H1 (cell line): Measurements from ENCODE around the gene DNAJB5. TPM values are rescaled to one million over a fixed set of nuclear protein-coding genes. Genes with fewer than 3 reads are reported as not detected.

Experiments
- CTCF ChIA-PET: fragments of 300-600 bp; sonication (Branson Sonifier 250); formaldehyde crosslinking; loops from one replicate; lab custom pipeline; 2021; ENCODE audit not compliant: partially characterized antibody; lab: Charles Lee
- POLR2A ChIA-PET: fragments of 300-600 bp; sonication (Branson Sonifier 250); formaldehyde crosslinking; loops from one replicate; lab custom pipeline; 2021; ENCODE audit warnings: inconsistent platforms; ENCODE audit not compliant: partially characterized antibody; lab: Charles Lee
- DNase-seq, 2 experiments: peaks; one replicate each; pipeline versions ENCODE4 v3.0.0 to v3.0.0-alpha.2; 2010 to 2022; ENCODE audit warnings: low spot score in 2 of 2, low read depth in 1 of 2, mixed read lengths in 1 of 2
- FAIRE-seq: peaks from 2 replicates; lab custom pipeline; 2011; peaks lifted over from hg19 to GRCh38; lab: Jason Lieb, UNC
- H2AFZ ChIP-seq: 2 replicates; pipeline ENCODE4 v1.8.1; 2012; ENCODE audit warnings: low read length, inconsistent platforms
- H2AK5ac ChIP-seq: 2 replicates; pipeline ENCODE4 v1.6.1; 2013; ENCODE audit warnings: low read depth, low read length
- H2BK120ac ChIP-seq: replicated peaks from 2 replicates; pipeline ENCODE3; 2013; ENCODE audit warnings: low read depth, low read length, inconsistent platforms
- H2BK12ac ChIP-seq: 2 replicates; pipeline ENCODE4 v1.6.1; 2013; ENCODE audit warnings: low read depth, low read length
- H2BK15ac ChIP-seq: 2 replicates; pipeline ENCODE4 v1.6.1; 2013; ENCODE audit warnings: low read length
- H2BK20ac ChIP-seq: 2 replicates; pipeline ENCODE4 v1.6.1; 2013; ENCODE audit warnings: low read length
- H2BK5ac ChIP-seq: 2 replicates; pipeline ENCODE4 v1.6.1; 2013; ENCODE audit warnings: low read depth, low read length
- H3K14ac ChIP-seq: 2 replicates; pipeline ENCODE4 v1.6.1; 2013; ENCODE audit warnings: inconsistent platforms; ENCODE audit not compliant: insufficient read length
- H3K18ac ChIP-seq: 2 replicates; pipeline ENCODE4 v1.6.1; 2013; ENCODE audit warnings: low read length; ENCODE audit errors: extremely low read depth
- H3K23ac ChIP-seq: 2 replicates; pipeline ENCODE4 v1.6.1; 2013; ENCODE audit warnings: inconsistent platforms; ENCODE audit not compliant: insufficient read length
- H3K23me2 ChIP-seq: 2 replicates; pipeline ENCODE4 v1.6.1; 2013; ENCODE audit warnings: low read depth, low read length
- H3K27ac ChIP-seq: 2 replicates; pipeline ENCODE4 v1.6.1; 2011; ENCODE audit warnings: low read depth, low read length, inconsistent platforms
- H3K27me3 ChIP-seq, 4 experiments: replicated peaks in 1 of 4; 1 replicate in 1 of 4; 2 replicates in 3 of 4; pipeline versions ENCODE4 v1.6.1 to v1.8.1; 2011 to 2013; ENCODE audit warnings: low read length in 3 of 4, mild to moderate bottlenecking in 3 of 4, inconsistent platforms in 2 of 4, mixed read lengths in 2 of 4, moderate library complexity in 1 of 4; ENCODE audit not compliant: control insufficient read depth in 3 of 4, insufficient read depth in 3 of 4; ENCODE audit errors: extremely low read depth in 1 of 4
- H3K36me3 ChIP-seq, 4 experiments: 2 replicates each; pipeline versions ENCODE4 v1.6.1 to v1.8.1; 2011 to 2013; ENCODE audit warnings: mild to moderate bottlenecking in 4 of 4, low read length in 3 of 4, moderate library complexity in 2 of 4, control low read depth in 1 of 4, inconsistent platforms in 1 of 4; ENCODE audit not compliant: insufficient read depth in 4 of 4, control insufficient read depth in 2 of 4
- H3K4ac ChIP-seq: replicated peaks from 2 replicates; pipeline ENCODE3; 2013; ENCODE audit warnings: low read length, low read depth, mixed read lengths, inconsistent platforms; ENCODE audit not compliant: insufficient read length
- H3K4me1 ChIP-seq, 4 experiments: replicated peaks in 1 of 4; 1 replicate in 1 of 4; 2 replicates in 3 of 4; pipeline versions ENCODE4 v1.6.1 to v1.8.1; 2011 to 2013; ENCODE audit warnings: low read length in 3 of 4, inconsistent platforms in 2 of 4, mixed read lengths in 1 of 4; ENCODE audit not compliant: insufficient read depth in 4 of 4, control insufficient read depth in 3 of 4
- H3K4me2 ChIP-seq, 2 experiments: 2 replicates each; pipeline versions ENCODE4 v1.6.1 to v1.8.1; 2011 to 2013; ENCODE audit warnings: low read depth in 2 of 2, low read length in 2 of 2, control low read depth in 1 of 2, inconsistent platforms in 1 of 2, mild to moderate bottlenecking in 1 of 2; ENCODE audit not compliant: insufficient read depth in 1 of 2
- H3K4me3 ChIP-seq, 4 experiments: fragments of 200-600, 300-600 bp in 1 of 4; sonication (generic), shearing (Covaris generic), sonication (Bioruptor Twin) in 1 of 4; 2 replicates each; pipeline versions ENCODE4 v1.5.1 to v1.8.1; 2011 to 2016; ENCODE audit warnings: low read length in 4 of 4, low read depth in 3 of 4, control low read depth in 2 of 4, inconsistent platforms in 2 of 4, mild to moderate bottlenecking in 2 of 4, mixed read lengths in 1 of 4, moderate library complexity in 1 of 4; ENCODE audit not compliant: insufficient read depth in 2 of 4; ENCODE audit errors: extremely low read depth in 1 of 4
- H3K56ac ChIP-seq: replicated peaks from 2 replicates; pipeline ENCODE3; 2013; ENCODE audit warnings: low read depth, mild to moderate bottlenecking, mixed read lengths, low read length, inconsistent platforms; ENCODE audit not compliant: insufficient read length
- H3K79me1 ChIP-seq: 2 replicates; pipeline ENCODE4 v1.6.1; 2013; ENCODE audit warnings: low read depth, low read length, control low read depth
- H3K79me2 ChIP-seq, 2 experiments: 2 replicates each; pipeline versions ENCODE4 v1.6.1 to v1.8.1; 2012 to 2013; ENCODE audit warnings: low read length in 2 of 2, mild to moderate bottlenecking in 2 of 2, inconsistent platforms in 1 of 2; ENCODE audit not compliant: insufficient read depth in 2 of 2, control insufficient read depth in 1 of 2
- H3K9ac ChIP-seq, 4 experiments: replicated peaks in 1 of 4; 1 replicate in 1 of 4; 2 replicates in 3 of 4; pipeline versions ENCODE4 v1.6.1 to v1.8.1; 2011 to 2013; ENCODE audit warnings: low read depth in 3 of 4, low read length in 3 of 4, control low read depth in 2 of 4, mild to moderate bottlenecking in 2 of 4, moderate library complexity in 2 of 4, inconsistent platforms in 1 of 4; ENCODE audit errors: extremely low read depth in 1 of 4
- H3K9me3 ChIP-seq, 2 experiments: 2 replicates each; pipeline versions ENCODE4 v1.6.1 to v1.8.1; 2012 to 2013; ENCODE audit warnings: mild to moderate bottlenecking in 2 of 2, moderate library complexity in 2 of 2, control low read depth in 1 of 2, inconsistent platforms in 1 of 2, low read depth in 1 of 2, low read length in 1 of 2, mixed read lengths in 1 of 2; ENCODE audit not compliant: insufficient read depth in 2 of 2
- H4K20me1 ChIP-seq, 2 experiments: replicated peaks in 1 of 2; 2 replicates each; pipeline versions ENCODE3 to v1.8.1; 2011 to 2013; ENCODE audit warnings: inconsistent platforms in 2 of 2, low read length in 2 of 2, mild to moderate bottlenecking in 1 of 2; ENCODE audit not compliant: insufficient read depth in 2 of 2, control insufficient read depth in 1 of 2
- H4K5ac ChIP-seq: 2 replicates; pipeline ENCODE4 v1.6.1; 2013; ENCODE audit warnings: low read length, low read depth, mixed read lengths, inconsistent platforms; ENCODE audit not compliant: insufficient read length
- H4K8ac ChIP-seq: 2 replicates; pipeline ENCODE4 v1.8.0; 2013; ENCODE audit warnings: mild to moderate bottlenecking, moderate library complexity, low read length, inconsistent platforms; ENCODE audit not compliant: insufficient read depth; ENCODE audit errors: extremely low read depth
- H4K91ac ChIP-seq: replicated peaks from 2 replicates; pipeline ENCODE3; 2013; ENCODE audit warnings: low read length, mixed read lengths, inconsistent platforms; ENCODE audit not compliant: insufficient read length
- POU5F1 ChIP-seq: IDR thresholded peaks from 2 replicates; pipeline ENCODE4 v1.6.1; 2011; ENCODE audit warnings: low read depth, mild to moderate bottlenecking, low read length, moderate library complexity
- TAF7 ChIP-seq: optimal IDR thresholded peaks from 2 replicates; pipeline ENCODE3; 2011; ENCODE audit warnings: low read depth, mild to moderate bottlenecking, inconsistent platforms, low read length, moderate library complexity, borderline replicate concordance
- WGBS, 2 experiments: shearing (Covaris generic) in 1 of 2; methylation state at CpG; one replicate each; pipeline versions ENCODE4 v1.1.6 to v1.1.7; 2013 to 2015; ENCODE audit warnings: low lambda C conversion rate in 2 of 2, mixed read lengths in 2 of 2, inconsistent platforms in 1 of 2, low coverage in 1 of 2, missing lambda C conversion rate in 1 of 2; ENCODE audit not compliant: insufficient replicate concordance in 2 of 2, insufficient coverage in 1 of 2, insufficient read length in 1 of 2; ENCODE audit errors: extremely low coverage in 1 of 2, missing lambda C conversion rate in 1 of 2; 5-methylcytosine and 5-hydroxymethylcytosine counted together
- polyA plus RNA-seq, 7 experiments: library from polyadenylated mRNA; depleted of rRNA in 3 of 7; stranded (reverse) in 5 of 7; unstranded in 2 of 7; fragments of >200 nt in 5 of 7; fragments of 200-250 nt in 2 of 7; gene quantifications; 1 replicate in 5 of 7; 2 replicates in 1 of 7; 4 replicates in 1 of 7; pipeline versions ENCODE4 v1.2.1 to v1.2.3, GENCODE V29; 2011 to 2013; ENCODE audit warnings: missing spikeins in 2 of 7, mixed read lengths in 2 of 7
- total RNA-seq: library from RNA; stranded (reverse); fragmentation: NEBNext Ultra II Directional; extraction: Animal tissue kit (Norgen Biotek cat#: 25700); gene quantifications from 2 replicates; pipeline ENCODE4 v1.2.1, GENCODE V29; 2021

The DNAJB5 gene
- total and polyA plus RNA-seq, 2 of the 8 experiments (the other 6 are each of a cell fraction or from before 2014, with no cell fraction given) = 25.0 to 34.1 TPM

DNA sequence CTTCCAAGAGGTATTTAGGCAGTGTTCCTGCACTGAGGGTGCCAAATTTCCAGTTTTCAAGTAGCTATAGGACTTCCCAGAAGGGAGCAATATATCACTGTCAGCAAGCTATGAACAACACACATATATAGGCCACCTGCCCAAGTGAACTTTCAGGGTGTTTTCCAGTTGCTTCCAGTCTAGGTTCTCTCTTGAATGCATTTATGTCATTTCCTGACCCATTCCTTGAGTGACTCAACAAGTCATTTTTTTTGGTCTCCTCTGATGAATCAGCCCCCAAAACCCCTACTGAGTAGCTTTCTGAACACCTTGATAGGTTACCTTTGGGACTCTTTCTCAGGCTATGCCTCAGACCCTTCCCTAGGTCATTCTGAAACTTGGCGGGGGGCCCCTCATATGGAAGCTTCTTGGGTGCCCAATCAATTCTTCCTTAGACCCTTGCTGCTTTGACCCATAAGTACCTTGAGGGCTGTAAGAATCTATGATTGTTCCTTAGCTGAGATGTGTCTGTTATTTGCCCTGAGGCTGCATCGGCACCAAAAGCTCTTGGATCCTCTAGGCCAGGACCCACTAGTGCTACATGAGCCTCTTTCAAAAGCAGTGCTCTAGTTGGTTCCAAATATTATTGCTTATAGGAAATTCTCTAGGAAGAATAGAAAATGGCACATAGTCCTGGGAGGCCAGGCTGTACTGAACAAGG is 12.4 kb downstream of the DNAJB5 start:
- no peak overlapping the region for H3K56ac ChIP-seq
- no peak overlapping the region for H2BK5ac ChIP-seq
- no peak overlapping the region for H2AK5ac ChIP-seq
- no peaks in the 10 kb centered on the region for H3K23me2 ChIP-seq
- no peak overlapping the region for H3K27ac ChIP-seq
- H3K36me3 ChIP-seq = peaks cover 8 to 11% (median 8%) of the 10 kb centered on the region in 4 experiments; a peak in 7 of 8 replicates
- ChIA-PET POLR2A (interaction anchor here (0.8 to 2.7 kb wide), 11 partner anchors 8 to 517 kb away, joined by 3 to 11 read pairs (median 3); partner anchors contain the start of genes DNAJB5 and FANCG), CTCF (interaction anchor here (0.7 to 14.8 kb wide), 14 partner anchors 8 to 112 kb away, joined by 3 to 148 read pairs (median 4); partner anchors contain the start of genes DNAJB5, PIGO and VCP)
- 93% methylated on average over 2 of the region's 2 CpGs; no CpG with 5 or more reads in 1 of the 2 experiments for WGBS, 2 experiments
- no peak overlapping the region for H3K4ac ChIP-seq
- FAIRE-seq = no peak
- no peak overlapping the region for H2BK12ac ChIP-seq
- H4K20me1 ChIP-seq = no peaks in the 10 kb centered on the region
- H3K4me1 ChIP-seq = peaks cover 2 to 9% (median 4%) of the 10 kb centered on the region in 4 experiments; a peak in 2 of 7 replicates
- H2BK20ac ChIP-seq = no peak overlapping the region
- H3K79me2 ChIP-seq = no peaks in the 10 kb centered on the region
- no peak overlapping the region for H3K18ac ChIP-seq
- H2BK15ac ChIP-seq = no peak overlapping the region
- no peaks in the 10 kb centered on the region for H3K9me3 ChIP-seq
- no peaks in the 10 kb centered on the region for H3K79me1 ChIP-seq
- no peak overlapping the region for H4K8ac ChIP-seq
- no peaks in the 10 kb centered on the region for H3K27me3 ChIP-seq
- no peak overlapping the region for H3K23ac ChIP-seq
- H3K14ac ChIP-seq = no peak overlapping the region
- H3K4me3 ChIP-seq = no peak overlapping the region
- H4K91ac ChIP-seq = no peak overlapping the region
- no peak overlapping the region for H2AFZ ChIP-seq
- no peak overlapping the region for H4K5ac ChIP-seq
- no peak overlapping the region for H2BK120ac ChIP-seq
- DNase-seq = no peak
- no peak overlapping the region for H3K9ac ChIP-seq
- H3K4me2 ChIP-seq = no peak overlapping the region
- TF ChIP-seq POU5F1 (no peak), TAF7 (no peak)
